Measurements from ENCODE around the gene FABP1. TPM values are rescaled to one million over a fixed set of nuclear protein-coding genes. Genes with fewer than 3 reads are reported as not detected.

FABP1 gene
- total RNA-seq, 4 donors from 2014 or later, result not detected

DNA sequence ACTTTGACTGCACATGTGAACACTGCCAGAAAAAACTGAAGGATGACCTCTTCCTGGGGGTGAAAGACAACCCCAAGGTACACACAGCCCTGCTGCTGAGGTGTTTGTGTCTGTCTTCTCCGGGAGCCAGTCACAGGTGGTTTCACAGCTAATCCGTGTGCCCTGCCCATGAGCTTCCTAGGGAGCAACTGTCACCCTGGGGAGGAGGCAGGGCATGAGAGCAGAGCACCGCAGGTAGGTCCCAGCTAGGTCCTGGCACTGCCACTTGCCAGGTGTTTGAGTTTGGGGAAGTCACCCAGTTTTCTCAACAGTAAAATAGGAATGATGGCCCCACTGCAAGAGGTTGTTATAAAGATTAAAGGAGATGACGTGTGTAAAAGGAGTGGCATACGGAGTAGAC lies 31.2 kb downstream of the FABP1 start:
- intact Hi-C loops (cut with DNase I), result no loop called here

DNA sequence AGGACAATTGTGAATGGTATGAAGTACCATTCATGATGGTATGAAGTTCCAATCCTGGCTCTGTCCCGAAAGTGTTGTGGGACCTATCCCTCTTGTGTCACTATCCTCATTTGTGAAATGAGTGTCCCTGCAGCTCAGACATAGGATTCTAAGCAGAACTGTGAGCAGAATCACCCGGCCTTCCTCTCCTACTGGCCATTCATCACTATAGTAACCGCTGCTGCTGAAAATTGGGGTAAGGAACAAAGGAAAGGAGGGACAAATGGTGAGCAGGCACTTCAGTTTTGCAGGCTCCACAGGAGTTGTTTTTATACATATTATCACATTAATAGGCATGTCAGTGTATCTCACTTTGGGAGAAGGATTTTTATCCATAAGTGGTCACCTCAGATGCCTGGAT lies 32.8 kb downstream of the FABP1 start:
- no peak overlapping the region for H3K4me3 ChIP-seq (replicated peaks in 1 of 3)
- intact Hi-C loops (cut with DNase I), result no loop called here
- WGBS, 2 donors, result 75 to 84% methylated on average over 3 of the region's 3 CpGs
- H3K27ac ChIP-seq, result no peak overlapping the region
- H3K9me3 ChIP-seq, result no peaks in the 10 kb centered on the region
- H3K4me1 ChIP-seq, result no peaks in the 10 kb centered on the region
- H3K36me3 ChIP-seq, result no peaks in the 10 kb centered on the region
- DNase-seq, result no peak
- H3K27me3 ChIP-seq, result no peaks in the 10 kb centered on the region
- TF ChIP-seq POLR2A (IDR thresholded peaks at IDR 0.05), result no peak
- TF ChIP-seq, protein P1, sequence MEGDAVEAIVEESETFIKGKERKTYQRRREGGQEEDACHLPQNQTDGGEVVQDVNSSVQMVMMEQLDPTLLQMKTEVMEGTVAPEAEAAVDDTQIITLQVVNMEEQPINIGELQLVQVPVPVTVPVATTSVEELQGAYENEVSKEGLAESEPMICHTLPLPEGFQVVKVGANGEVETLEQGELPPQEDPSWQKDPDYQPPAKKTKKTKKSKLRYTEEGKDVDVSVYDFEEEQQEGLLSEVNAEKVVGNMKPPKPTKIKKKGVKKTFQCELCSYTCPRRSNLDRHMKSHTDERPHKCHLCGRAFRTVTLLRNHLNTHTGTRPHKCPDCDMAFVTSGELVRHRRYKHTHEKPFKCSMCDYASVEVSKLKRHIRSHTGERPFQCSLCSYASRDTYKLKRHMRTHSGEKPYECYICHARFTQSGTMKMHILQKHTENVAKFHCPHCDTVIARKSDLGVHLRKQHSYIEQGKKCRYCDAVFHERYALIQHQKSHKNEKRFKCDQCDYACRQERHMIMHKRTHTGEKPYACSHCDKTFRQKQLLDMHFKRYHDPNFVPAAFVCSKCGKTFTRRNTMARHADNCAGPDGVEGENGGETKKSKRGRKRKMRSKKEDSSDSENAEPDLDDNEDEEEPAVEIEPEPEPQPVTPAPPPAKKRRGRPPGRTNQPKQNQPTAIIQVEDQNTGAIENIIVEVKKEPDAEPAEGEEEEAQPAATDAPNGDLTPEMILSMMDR (IDR thresholded peaks at IDR 0.05), result no peak

More for the DNA sequence above, 31.2 kb downstream of the FABP1 start:
- no peak for DNase-seq
- no peak for TF ChIP-seq POLR2A (IDR thresholded peaks at IDR 0.05)
- TF ChIP-seq, protein P1 (IDR thresholded peaks at IDR 0.05), result no peak
- no peaks in the 10 kb centered on the region for H3K4me1 ChIP-seq
- no peak overlapping the region for H3K4me3 ChIP-seq (replicated peaks in 1 of 3)
- H3K27me3 ChIP-seq, result no peaks in the 10 kb centered on the region
- no peaks in the 10 kb centered on the region for H3K36me3 ChIP-seq
- 78 to 86% methylated on average over 5 of the region's 5 CpGs for WGBS, 2 donors
- H3K9me3 ChIP-seq, result no peaks in the 10 kb centered on the region
- H3K27ac ChIP-seq, result no peak overlapping the region

DNA sequence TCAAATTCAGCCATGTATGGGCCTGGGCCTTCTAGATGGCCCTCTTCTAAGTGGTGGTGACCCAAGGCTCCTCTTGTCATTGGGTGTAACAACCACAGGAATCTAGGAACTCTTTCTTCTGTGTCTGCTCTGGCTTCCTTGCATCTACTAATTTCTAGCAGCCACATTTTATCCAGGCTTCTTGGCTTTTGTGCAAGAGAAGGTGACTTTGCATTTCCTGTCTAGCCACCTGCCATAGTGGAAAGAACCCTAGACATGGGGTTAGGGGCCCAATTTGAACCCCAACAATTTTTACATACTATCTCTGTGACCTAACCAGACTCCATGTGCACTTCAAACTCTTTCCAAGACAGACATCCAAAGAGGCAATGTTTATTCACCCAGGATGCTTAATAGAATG lies 35.1 kb downstream of the FABP1 start:
- no peak overlapping the region for H3K4me3 ChIP-seq (replicated peaks in 1 of 3)
- H3K27me3 ChIP-seq, result no peaks in the 10 kb centered on the region
- H3K4me1 ChIP-seq, result no peaks in the 10 kb centered on the region
- no peaks in the 10 kb centered on the region for H3K9me3 ChIP-seq
- no peaks in the 10 kb centered on the region for H3K36me3 ChIP-seq
- DNase-seq, result no peak
- intact Hi-C loops (cut with DNase I), result no loop called here
- no peak for TF ChIP-seq POLR2A (IDR thresholded peaks at IDR 0.05)
- TF ChIP-seq, protein P1 (IDR thresholded peaks at IDR 0.05), result no peak
- no peak overlapping the region for H3K27ac ChIP-seq

DNA sequence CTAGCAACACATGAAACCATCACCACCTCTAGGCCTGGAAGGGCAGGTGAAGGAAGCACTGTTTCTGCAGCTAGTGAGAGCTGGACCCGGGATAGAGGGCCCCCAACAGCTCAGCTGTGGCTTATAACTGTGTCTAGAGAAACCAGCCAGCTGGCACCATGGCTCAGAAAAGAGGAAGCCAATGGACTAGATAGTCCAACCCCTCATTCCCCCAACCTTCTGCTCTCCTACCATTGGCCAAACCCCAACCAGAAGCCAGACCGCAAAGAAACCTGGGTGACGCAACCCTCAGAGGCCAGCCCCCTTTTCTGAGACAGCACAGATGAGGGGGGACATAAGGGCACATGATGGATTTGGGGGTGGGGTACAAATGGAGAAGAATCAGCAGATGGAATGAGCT lies 35.9 kb downstream of the FABP1 start:
- H3K4me1 ChIP-seq, result no peaks in the 10 kb centered on the region
- WGBS, 2 donors, result 92 to 93% methylated on average over 3 of the region's 3 CpGs
- TF ChIP-seq, protein P1 (IDR thresholded peaks at IDR 0.05), result no peak
- no peak for TF ChIP-seq POLR2A (IDR thresholded peaks at IDR 0.05)
- no peaks in the 10 kb centered on the region for H3K27me3 ChIP-seq
- no peaks in the 10 kb centered on the region for H3K36me3 ChIP-seq
- intact Hi-C loops (cut with DNase I), result no loop called here
- DNase-seq, result no peak
- H3K4me3 ChIP-seq (replicated peaks in 1 of 3), result no peak overlapping the region
- no peaks in the 10 kb centered on the region for H3K9me3 ChIP-seq
- no peak overlapping the region for H3K27ac ChIP-seq

DNA sequence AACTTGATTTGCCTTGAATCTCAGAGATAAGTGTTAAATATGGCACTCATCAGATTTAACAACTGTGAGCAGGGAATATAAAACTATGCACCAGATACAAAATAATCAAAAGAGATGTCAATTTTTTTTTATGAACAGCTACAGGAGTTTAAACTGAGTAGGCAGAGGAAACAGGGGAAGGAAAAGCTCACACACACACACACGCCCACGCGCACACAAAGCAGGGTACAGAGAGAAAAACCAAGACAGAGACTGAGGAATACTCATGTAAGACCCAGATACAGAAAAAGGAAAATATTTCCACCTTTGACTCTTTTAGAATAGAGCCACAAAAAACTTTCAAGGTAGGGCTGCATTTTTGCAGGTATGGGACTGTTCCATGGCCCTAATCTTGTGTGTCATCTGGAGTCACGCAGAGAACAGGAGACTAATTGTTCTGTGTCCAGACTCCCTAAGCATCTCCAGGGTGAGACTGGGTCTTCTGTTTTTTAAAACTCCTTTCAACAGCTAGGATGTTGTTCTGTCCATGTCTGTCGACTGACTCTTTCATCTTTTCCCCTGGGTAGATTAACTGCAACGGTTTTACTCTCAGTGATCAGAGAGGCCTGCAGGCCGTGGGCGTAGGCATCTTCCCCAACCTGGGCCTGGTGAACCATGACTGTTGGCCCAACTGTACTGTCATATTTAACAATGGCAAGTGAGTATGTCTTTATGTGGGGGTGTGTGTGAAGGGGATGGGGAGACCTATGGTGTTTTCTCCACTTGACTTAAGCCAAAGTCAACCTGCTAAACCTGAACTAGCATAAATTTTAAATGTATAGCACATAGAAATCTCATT lies 37.2 kb downstream of the FABP1 start:
- intact Hi-C loops (cut with DNase I), result no loop called here

More for the DNA sequence above, 37.2 kb downstream of the FABP1 start:
- Histone ChIP-seq H3K27me3 (no peaks in the 10 kb centered on the region), H3K27ac (no peak overlapping the region), H3K4me3 (replicated peaks in 1 of 3) (no peak overlapping the region), H3K36me3 (no peaks in the 10 kb centered on the region), H3K4me1 (no peaks in the 10 kb centered on the region), H3K9me3 (no peaks in the 10 kb centered on the region)
- WGBS, 2 donors, result 81% methylated on average over 8 of the region's 8 CpGs
- no peak for DNase-seq
- TF ChIP-seq, protein P1 (IDR thresholded peaks at IDR 0.05), result no peak
- no peak for TF ChIP-seq POLR2A (IDR thresholded peaks at IDR 0.05)
